Activated CD8-positive, alpha-beta T cell treated with anti-CD3 and anti-CD28 coated beads, Interleukin-2, amount 10 ng/mL, durations not matched to agents 7 days and 5 days (primary cell): ENCODE data around the gene IGF2BP3. TPM values are rescaled to one million over a fixed set of nuclear protein-coding genes. Genes with fewer than 3 reads are reported as not detected.

Source experiments
- ATAC-seq: fragments of 150-1000 bp; cut with Tn5 transposase; one replicate; pipeline ENCODE4 v1.10.0; 2021; ENCODE audit warnings: moderate library complexity
- CTCF ChIA-PET: fragments of 350-600 bp; sonication (Branson Sonifier 250); formaldehyde crosslinking; loops from one replicate; lab custom pipeline; 2021; ENCODE audit warnings: antibody characterized with exemption; lab: Charles Lee
- POLR2A ChIA-PET: fragments of 350-600 bp; sonication (Branson Sonifier 250); formaldehyde crosslinking; loops from one replicate; lab custom pipeline; 2021; ENCODE audit warnings: antibody characterized with exemption; lab: Charles Lee
- DNase-seq: peaks from one replicate; pipeline ENCODE4 v3.0.0-alpha.2; 2020
- H3K27ac Mint-ChIP-seq: one replicate; pipeline ENCODE4 v1.8.0; 2021; ENCODE audit warnings: mild to moderate bottlenecking, mixed read lengths
- H3K27me3 Mint-ChIP-seq: one replicate; pipeline ENCODE4 v1.8.0; 2021; ENCODE audit warnings: low read depth, mixed read lengths
- H3K36me3 Mint-ChIP-seq: one replicate; pipeline ENCODE4 v1.8.0; 2021; ENCODE audit warnings: low read depth, mixed read lengths
- H3K4me1 Mint-ChIP-seq: one replicate; pipeline ENCODE4 v1.8.0; 2021; ENCODE audit warnings: low read depth, mixed read lengths
- H3K4me3 Mint-ChIP-seq: one replicate; pipeline ENCODE4 v1.8.0; 2021; ENCODE audit warnings: mild to moderate bottlenecking, mixed read lengths
- H3K9me3 Mint-ChIP-seq: one replicate; pipeline ENCODE4 v1.8.0; 2022; ENCODE audit warnings: mixed read lengths; ENCODE audit not compliant: insufficient read depth
- total RNA-seq, 2 experiments: library from RNA; stranded (reverse); gene quantifications; one replicate each; pipeline ENCODE4 v1.2.3, GENCODE V29; 2021

Gene IGF2BP3
- total RNA-seq, 2 experiments from 2014 or later = 0.52 to 0.55 TPM

- Mint-ChIP-seq H3K4me1 (peaks cover 12% of the 10 kb centered on the region), H3K27ac (no peak overlapping the region), H3K36me3 (peaks cover 3% of the 10 kb centered on the region), H3K9me3 (no peaks in the 10 kb centered on the region), H3K4me3 (no peak overlapping the region), H3K27me3 (peaks cover 46% of the 10 kb centered on the region)
- ChIA-PET CTCF (no interaction called here), POLR2A (no interaction called here)
- DNase-seq (no peak), ATAC-seq (no peak)
Measured at GRCh38 chr7:23477962-23478866, 7.9 kb upstream of the IGF2BP3 start.

- peaks cover 16% of the 10 kb centered on the region for H3K4me1 Mint-ChIP-seq
- ATAC-seq (no peak), DNase-seq (no peak)
- peaks cover 48% of the 10 kb centered on the region for H3K27me3 Mint-ChIP-seq
- ChIA-PET POLR2A (no interaction called here), CTCF (interaction anchor here (0.7 kb wide), 1 partner anchor 204 kb away, joined by 3 read pairs; no protein-coding TSS in a partner anchor)
- H3K36me3 Mint-ChIP-seq = peaks cover 2% of the 10 kb centered on the region
- no peaks in the 10 kb centered on the region for H3K9me3 Mint-ChIP-seq
- no peak overlapping the region for H3K27ac Mint-ChIP-seq
- H3K4me3 Mint-ChIP-seq = no peak overlapping the region
Measured at GRCh38 chr7:23477157-23477499, 6.8 kb upstream of the IGF2BP3 start.

- H3K36me3 Mint-ChIP-seq = peaks cover 2% of the 10 kb centered on the region
- peaks cover 50% of the 10 kb centered on the region for H3K27me3 Mint-ChIP-seq
- no peak for ATAC-seq
- no peak overlapping the region for H3K27ac Mint-ChIP-seq
- H3K4me1 Mint-ChIP-seq = peaks cover 17% of the 10 kb centered on the region
- no peak overlapping the region for H3K4me3 Mint-ChIP-seq
- no peaks in the 10 kb centered on the region for H3K9me3 Mint-ChIP-seq
- ChIA-PET CTCF (interaction anchor here (0.7 kb wide), 1 partner anchor 204 kb away, joined by 3 read pairs; no protein-coding TSS in a partner anchor), POLR2A (no interaction called here)
- DNase-seq = no peak
Measured at GRCh38 chr7:23476286-23477156, 6.2 kb upstream of the IGF2BP3 start.

GRCh38 chr7:23475576-23475839 is 5.2 kb upstream of the IGF2BP3 start:
- peaks cover 5% of the 10 kb centered on the region for H3K36me3 Mint-ChIP-seq
- DNase-seq (no peak), ATAC-seq (no peak)
- H3K27me3 Mint-ChIP-seq = peaks cover 49% of the 10 kb centered on the region
- peaks cover 25% of the 10 kb centered on the region for H3K4me1 Mint-ChIP-seq
- H3K4me3 Mint-ChIP-seq = no peak overlapping the region
- no peaks in the 10 kb centered on the region for H3K9me3 Mint-ChIP-seq
- no peak overlapping the region for H3K27ac Mint-ChIP-seq
- ChIA-PET CTCF (interaction anchor here (1.0 kb wide), 1 partner anchor 12 kb away, joined by 3 read pairs; no protein-coding TSS in a partner anchor), POLR2A (no interaction called here)

- CTCF ChIA-PET = interaction anchor here (0.8 to 1.0 kb wide), 2 partner anchors 12 to 72 kb away, joined by 3 to 4 read pairs; no protein-coding TSS in a partner anchor
- DNase-seq (no peak), ATAC-seq (no peak)
- peaks cover 52% of the 10 kb centered on the region for H3K27me3 Mint-ChIP-seq
- POLR2A ChIA-PET = no interaction called here
- peaks cover 5% of the 10 kb centered on the region for H3K36me3 Mint-ChIP-seq
- H3K9me3 Mint-ChIP-seq = no peaks in the 10 kb centered on the region
- peak overlapping the region; percentile 74 for H3K27ac Mint-ChIP-seq
- peak overlapping the region; percentile 78 for H3K4me3 Mint-ChIP-seq
- peaks cover 30% of the 10 kb centered on the region for H3K4me1 Mint-ChIP-seq
Measured at GRCh38 chr7:23474829-23475575, 4.7 kb upstream of the IGF2BP3 start.

GRCh38 chr7:23474094-23474828 is 4.0 kb upstream of the IGF2BP3 start:
- POLR2A ChIA-PET = interaction anchor here (0.9 kb wide), 1 partner anchor 16 kb away, joined by 3 read pairs; no protein-coding TSS in a partner anchor
- peak; percentile 89 for ATAC-seq
- Mint-ChIP-seq H3K27ac (peak overlapping the region; percentile 74), H3K4me1 (peaks cover 32% of the 10 kb centered on the region), H3K27me3 (peaks cover 54% of the 10 kb centered on the region), H3K4me3 (peak overlapping the region; percentile 78), H3K36me3 (peaks cover 5% of the 10 kb centered on the region), H3K9me3 (no peaks in the 10 kb centered on the region)
- peak; percentile 93 for DNase-seq
- CTCF ChIA-PET = interaction anchor here (0.8 to 1.0 kb wide), 2 partner anchors 11 to 72 kb away, joined by 3 to 4 read pairs; no protein-coding TSS in a partner anchor

GRCh38 chr7:23473844-23474093 is 3.5 kb upstream of the IGF2BP3 start:
- Mint-ChIP-seq H3K9me3 (no peaks in the 10 kb centered on the region), H3K4me1 (peaks cover 34% of the 10 kb centered on the region), H3K4me3 (peak overlapping the region; percentile 78), H3K36me3 (peaks cover 5% of the 10 kb centered on the region), H3K27me3 (peaks cover 53% of the 10 kb centered on the region), H3K27ac (no peak overlapping the region)
- DNase-seq (no peak), ATAC-seq (no peak)
- ChIA-PET POLR2A (interaction anchor here (0.6 to 1.6 kb wide), 4 partner anchors 16 to 634 kb away, joined by 3 to 6 read pairs (median 3); partner anchors contain the start of gene MALSU1), CTCF (no interaction called here)

- Mint-ChIP-seq H3K9me3 (no peaks in the 10 kb centered on the region), H3K36me3 (peaks cover 5% of the 10 kb centered on the region), H3K4me1 (peaks cover 37% of the 10 kb centered on the region), H3K27ac (no peak overlapping the region), H3K27me3 (peaks cover 52% of the 10 kb centered on the region), H3K4me3 (peak overlapping the region; percentile 65)
- POLR2A ChIA-PET = interaction anchor here (0.6 to 1.6 kb wide), 4 partner anchors 17 to 633 kb away, joined by 3 to 6 read pairs (median 3); partner anchors contain the start of gene MALSU1
- ATAC-seq (no peak), DNase-seq (no peak)
- CTCF ChIA-PET = interaction anchor here (0.6 to 1.4 kb wide), 3 partner anchors 9 to 201 kb away, joined by 3 to 4 read pairs (median 4); no protein-coding TSS in a partner anchor
Measured at GRCh38 chr7:23472956-23473843, 2.9 kb upstream of the IGF2BP3 start.

- Mint-ChIP-seq H3K9me3 (no peaks in the 10 kb centered on the region), H3K27ac (no peak overlapping the region), H3K27me3 (peaks cover 57% of the 10 kb centered on the region), H3K36me3 (peaks cover 5% of the 10 kb centered on the region), H3K4me3 (no peak overlapping the region), H3K4me1 (peaks cover 43% of the 10 kb centered on the region)
- no peak for ATAC-seq
- ChIA-PET CTCF (interaction anchor here (0.6 to 1.4 kb wide), 3 partner anchors 9 to 200 kb away, joined by 3 to 4 read pairs (median 4); no protein-coding TSS in a partner anchor), POLR2A (interaction anchor here (1.6 kb wide), 2 partner anchors 59 to 173 kb away, joined by 3 to 6 read pairs; partner anchors contain the start of gene MALSU1)
- no peak for DNase-seq
Measured at GRCh38 chr7:23472556-23472955, 2.3 kb upstream of the IGF2BP3 start.

GRCh38 chr7:23472046-23472445 is 1.8 kb upstream of the IGF2BP3 start:
- peaks cover 59% of the 10 kb centered on the region for H3K27me3 Mint-ChIP-seq
- POLR2A ChIA-PET = no interaction called here
- ATAC-seq (no peak), DNase-seq (no peak)
- no peak overlapping the region for H3K4me3 Mint-ChIP-seq
- H3K9me3 Mint-ChIP-seq = no peaks in the 10 kb centered on the region
- H3K4me1 Mint-ChIP-seq = peaks cover 47% of the 10 kb centered on the region
- H3K27ac Mint-ChIP-seq = no peak overlapping the region
- CTCF ChIA-PET = interaction anchor here (1.4 kb wide), 2 partner anchors 9 to 199 kb away, joined by 4 read pairs; no protein-coding TSS in a partner anchor
- H3K36me3 Mint-ChIP-seq = peaks cover 5% of the 10 kb centered on the region
